Lower lobe of right lung (tissue), 2 donors: ENCODE results near the gene LEMD1. TPM values are rescaled to one million over a fixed set of nuclear protein-coding genes. Genes with fewer than 3 reads are reported as not detected.
A peak's percentile ranks its signal among the peaks of the same experiment; 100 is the strongest.

ENCODE experiments used
- ATAC-seq, 2 donors: fragments of 200-7000 bp; cut with Tn5 transposase; one replicate each; pipeline ENCODE4 v1.9.1; 2020 to 2022; ENCODE audit warnings: mild to moderate bottlenecking in 2 of 2, moderate library complexity in 2 of 2
- DNase-seq: peaks from one replicate; pipeline ENCODE4 v3.0.0-alpha.2; 2020
- H3K27ac ChIP-seq: fragments of 200-600 bp; one replicate; pipeline ENCODE4 v1.8.0; 2022
- H3K27me3 ChIP-seq: fragments of 200-600 bp; one replicate; pipeline ENCODE4 v1.8.0; 2022; ENCODE audit warnings: low read depth
- H3K36me3 ChIP-seq: fragments of 200-600 bp; one replicate; pipeline ENCODE4 v1.8.0; 2022; ENCODE audit warnings: mild to moderate bottlenecking
- H3K4me1 ChIP-seq: fragments of 200-600 bp; one replicate; pipeline ENCODE4 v1.8.0; 2022
- H3K4me3 ChIP-seq: fragments of 200-600 bp; one replicate; pipeline ENCODE4 v1.8.0; 2022; ENCODE audit warnings: mild to moderate bottlenecking
- H3K9me3 ChIP-seq: fragments of 200-600 bp; one replicate; pipeline ENCODE4 v1.8.0; 2022
- CTCF ChIP-seq: fragments of 200-600 bp; IDR thresholded peaks from one replicate; pipeline ENCODE4 v1.8.0; 2022; ENCODE audit warnings: antibody characterized with exemption, mild to moderate bottlenecking
- intact Hi-C: fragments of 100-400 bp; cut with DNase I; formaldehyde crosslinking; loops from one replicate; pipeline ENCODE4 v1.11.0; 2022
- total RNA-seq: library from RNA; stranded (reverse); fragmentation: NEBNext Ultra II Directional; extraction: Animal tissue kit (Norgen Biotek cat#: 25700); gene quantifications from one replicate; pipeline ENCODE4 v1.2.1, GENCODE V29; 2021
- donor health status: DM: no; HTN: yes; CAD: no; lungs with severe emphysema.

The LEMD1 gene
- total RNA-seq, 1 donor from 2014 or later = not detected

GRCh38 chr1:205351984-205352713 is 69.7 kb downstream of the LEMD1 start:
- no peak for TF ChIP-seq CTCF
- intact Hi-C loops = no loop called here
- no peaks in the 10 kb centered on the region for H3K36me3 ChIP-seq
- H3K9me3 ChIP-seq = no peaks in the 10 kb centered on the region
- no peak for ATAC-seq
- H3K27ac ChIP-seq = no peak overlapping the region
- peaks cover 11% of the 10 kb centered on the region for H3K27me3 ChIP-seq
- peaks cover 9% of the 10 kb centered on the region for H3K4me1 ChIP-seq
- H3K4me3 ChIP-seq = no peak overlapping the region
- DNase-seq = no peak

GRCh38 chr1:205350691-205351141 is 71.1 kb downstream of the LEMD1 start:
- TF ChIP-seq CTCF = no peak
- ATAC-seq (no peak), DNase-seq (no peak)
- intact Hi-C loops = no loop called here
- Histone ChIP-seq H3K27ac (no peak overlapping the region), H3K36me3 (no peaks in the 10 kb centered on the region), H3K9me3 (no peaks in the 10 kb centered on the region), H3K27me3 (peaks cover 16% of the 10 kb centered on the region), H3K4me1 (peaks cover 9% of the 10 kb centered on the region), H3K4me3 (no peak overlapping the region)

- ATAC-seq (no peak), DNase-seq (no peak)
- Histone ChIP-seq H3K4me3 (no peak overlapping the region), H3K27me3 (peaks cover 21% of the 10 kb centered on the region), H3K9me3 (no peaks in the 10 kb centered on the region), H3K4me1 (peaks cover 4% of the 10 kb centered on the region), H3K36me3 (no peaks in the 10 kb centered on the region), H3K27ac (no peak overlapping the region)
- TF ChIP-seq CTCF = no peak
- intact Hi-C loops = no loop called here
Observed at GRCh38 chr1:205350124-205350523, 71.7 kb downstream of the LEMD1 start.

GRCh38 chr1:205348554-205349487 is 73.0 kb downstream of the LEMD1 start:
- H3K9me3 ChIP-seq = no peaks in the 10 kb centered on the region
- no peaks in the 10 kb centered on the region for H3K36me3 ChIP-seq
- peaks cover 13% of the 10 kb centered on the region for H3K4me1 ChIP-seq
- intact Hi-C loops = no loop called here
- ATAC-seq = no peak
- no peak for DNase-seq
- H3K27me3 ChIP-seq = peaks cover 34% of the 10 kb centered on the region
- no peak overlapping the region for H3K27ac ChIP-seq
- TF ChIP-seq CTCF = no peak
- no peak overlapping the region for H3K4me3 ChIP-seq

- ATAC-seq = peak; percentile 53 to 58
- Histone ChIP-seq H3K27me3 (peaks cover 45% of the 10 kb centered on the region), H3K4me3 (no peak overlapping the region), H3K4me1 (peaks cover 19% of the 10 kb centered on the region), H3K36me3 (no peaks in the 10 kb centered on the region), H3K9me3 (no peaks in the 10 kb centered on the region), H3K27ac (no peak overlapping the region)
- DNase-seq = no peak
- no peak for TF ChIP-seq CTCF
- intact Hi-C loops = no loop called here
Observed at GRCh38 chr1:205346956-205347574, 74.8 kb downstream of the LEMD1 start.
